Vagina (tissue), 2 donors: ENCODE data around the gene URB1.

ENCODE experiments used
- CTCF ChIP-seq, 3 experiments: fragments of 450-650 bp in 2 of 3; fragments of 200-600 bp in 1 of 3; sonication (generic) in 1 of 3; IDR thresholded peaks; one replicate each; pipeline ENCODE4 v1.5.1; 2017 to 2019; ENCODE audit warnings: antibody characterized with exemption in 3 of 3, mild to moderate bottlenecking in 2 of 3, moderate library complexity in 2 of 3
- POLR2A ChIP-seq, 2 donors: fragments of 450-650 bp; IDR thresholded peaks; one replicate each; pipeline ENCODE4 v1.6.1; 2017; ENCODE audit warnings: antibody characterized with exemption in 2 of 2, mild to moderate bottlenecking in 2 of 2, moderate library complexity in 2 of 2

GRCh38 chr21:32388306-32388705 is 4.5 kb downstream of the URB1 start:
- TF ChIP-seq CTCF (IDR thresholded peaks at IDR 0.05) (no peak), POLR2A (IDR thresholded peaks at IDR 0.05) (no peak)
